ENCODE measurements around the gene EP400.

Gene EP400, protein sequence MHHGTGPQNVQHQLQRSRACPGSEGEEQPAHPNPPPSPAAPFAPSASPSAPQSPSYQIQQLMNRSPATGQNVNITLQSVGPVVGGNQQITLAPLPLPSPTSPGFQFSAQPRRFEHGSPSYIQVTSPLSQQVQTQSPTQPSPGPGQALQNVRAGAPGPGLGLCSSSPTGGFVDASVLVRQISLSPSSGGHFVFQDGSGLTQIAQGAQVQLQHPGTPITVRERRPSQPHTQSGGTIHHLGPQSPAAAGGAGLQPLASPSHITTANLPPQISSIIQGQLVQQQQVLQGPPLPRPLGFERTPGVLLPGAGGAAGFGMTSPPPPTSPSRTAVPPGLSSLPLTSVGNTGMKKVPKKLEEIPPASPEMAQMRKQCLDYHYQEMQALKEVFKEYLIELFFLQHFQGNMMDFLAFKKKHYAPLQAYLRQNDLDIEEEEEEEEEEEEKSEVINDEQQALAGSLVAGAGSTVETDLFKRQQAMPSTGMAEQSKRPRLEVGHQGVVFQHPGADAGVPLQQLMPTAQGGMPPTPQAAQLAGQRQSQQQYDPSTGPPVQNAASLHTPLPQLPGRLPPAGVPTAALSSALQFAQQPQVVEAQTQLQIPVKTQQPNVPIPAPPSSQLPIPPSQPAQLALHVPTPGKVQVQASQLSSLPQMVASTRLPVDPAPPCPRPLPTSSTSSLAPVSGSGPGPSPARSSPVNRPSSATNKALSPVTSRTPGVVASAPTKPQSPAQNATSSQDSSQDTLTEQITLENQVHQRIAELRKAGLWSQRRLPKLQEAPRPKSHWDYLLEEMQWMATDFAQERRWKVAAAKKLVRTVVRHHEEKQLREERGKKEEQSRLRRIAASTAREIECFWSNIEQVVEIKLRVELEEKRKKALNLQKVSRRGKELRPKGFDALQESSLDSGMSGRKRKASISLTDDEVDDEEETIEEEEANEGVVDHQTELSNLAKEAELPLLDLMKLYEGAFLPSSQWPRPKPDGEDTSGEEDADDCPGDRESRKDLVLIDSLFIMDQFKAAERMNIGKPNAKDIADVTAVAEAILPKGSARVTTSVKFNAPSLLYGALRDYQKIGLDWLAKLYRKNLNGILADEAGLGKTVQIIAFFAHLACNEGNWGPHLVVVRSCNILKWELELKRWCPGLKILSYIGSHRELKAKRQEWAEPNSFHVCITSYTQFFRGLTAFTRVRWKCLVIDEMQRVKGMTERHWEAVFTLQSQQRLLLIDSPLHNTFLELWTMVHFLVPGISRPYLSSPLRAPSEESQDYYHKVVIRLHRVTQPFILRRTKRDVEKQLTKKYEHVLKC (N-terminal part only)

GRCh38 chr12:131949431-131950181, at the start of gene EP400:
EP400 (plus strand) TSS chr12:131949942; CDS start chr12:131960620, 10,678 bp downstream.
- DNase-seq = peak; percentile 63

GRCh38 chr12:131900397-131900796, 49.3 kb upstream of the EP400 start:
- DNase-seq = no peak

DNA sequence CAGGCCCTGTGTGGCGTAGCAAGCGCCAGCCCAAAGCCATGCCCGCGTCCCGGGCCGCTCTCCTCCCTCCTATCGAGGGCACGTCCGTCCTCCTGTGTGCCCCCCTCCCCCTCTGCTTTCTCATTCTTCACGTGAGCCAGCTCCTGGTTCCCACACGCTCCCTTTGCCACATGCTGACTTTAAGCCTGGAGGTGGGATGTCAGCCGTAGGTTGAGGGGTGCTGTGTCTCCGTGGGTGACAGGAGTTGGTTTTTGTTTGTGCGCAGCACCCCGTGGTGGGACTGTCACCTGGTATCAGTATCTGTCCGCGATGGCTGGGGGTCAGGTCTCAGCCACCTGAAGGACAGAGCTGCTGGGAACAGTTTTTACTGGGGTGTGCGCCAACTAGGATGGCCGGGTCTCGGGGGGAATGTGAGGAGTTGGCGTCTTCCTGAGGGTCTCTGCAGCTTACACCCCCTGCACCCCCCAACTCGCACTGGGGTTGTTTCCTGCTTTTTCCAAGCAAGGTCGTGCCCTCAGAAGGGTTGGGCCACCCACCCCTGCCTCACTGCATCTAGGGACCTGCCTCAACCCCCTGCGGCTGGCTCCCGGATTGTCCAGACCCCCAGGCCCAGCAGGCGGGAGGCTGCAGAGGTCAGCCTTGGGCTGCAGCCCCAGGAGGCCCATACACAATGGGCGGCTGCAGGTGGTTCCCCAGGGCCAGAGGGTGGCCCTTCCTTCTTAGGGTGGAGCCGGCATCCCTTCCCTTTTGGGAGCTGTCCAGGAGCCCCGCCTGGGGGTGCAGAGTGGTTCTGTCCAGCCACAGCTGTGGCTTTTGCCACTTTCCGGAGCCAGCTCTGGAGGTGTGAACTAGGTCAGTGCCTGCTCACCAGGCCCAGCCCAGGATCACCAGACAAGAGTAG, 48.1 kb upstream of the EP400 start:
- DNase-seq = no peak

DNA sequence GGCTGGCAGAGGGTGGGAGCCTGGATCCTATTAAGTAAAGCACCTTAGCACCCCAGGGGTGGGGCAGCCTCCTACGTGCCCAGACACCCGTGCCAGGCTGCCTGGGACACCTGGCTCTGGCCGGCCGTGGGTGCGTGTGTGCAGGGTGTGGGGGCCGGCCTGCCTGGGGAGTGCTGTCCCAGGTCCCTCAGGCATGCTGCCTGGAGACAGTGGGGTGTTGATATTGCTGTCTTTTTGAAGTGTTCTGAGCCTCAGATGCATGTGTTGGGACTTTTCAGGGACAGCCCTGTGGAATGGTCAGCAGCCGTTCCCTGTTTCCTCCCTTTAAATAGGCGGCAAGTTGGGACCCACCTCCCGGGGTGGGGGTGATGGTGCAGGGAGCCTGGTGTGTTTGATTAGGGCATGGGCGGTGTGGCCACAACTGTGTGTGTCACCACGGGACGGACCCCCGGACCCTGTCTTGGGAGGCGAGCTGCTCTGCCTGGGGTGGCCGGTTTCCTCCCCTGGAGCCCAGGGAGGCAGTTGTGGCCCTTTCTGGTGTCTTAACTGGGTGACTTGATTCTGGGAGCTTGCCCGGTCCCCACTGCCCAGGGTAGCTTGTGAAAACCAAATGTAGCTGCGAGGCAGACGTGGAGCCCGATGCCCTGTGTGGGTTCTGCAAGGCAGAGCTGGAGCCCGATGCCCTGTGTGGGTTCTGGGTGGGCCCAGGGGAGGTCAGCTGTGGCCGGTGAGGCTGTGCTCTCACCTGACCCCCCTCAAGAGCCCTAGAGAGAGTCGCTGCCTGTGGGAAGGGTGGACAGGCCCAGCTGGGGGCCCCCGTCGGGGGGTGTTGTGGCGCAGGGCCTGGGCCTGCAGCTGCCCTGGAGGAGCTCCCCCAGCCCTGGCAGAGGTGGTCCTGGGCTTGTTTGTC, 47.2 kb upstream of the EP400 start:
- DNase-seq = no peak

DNA sequence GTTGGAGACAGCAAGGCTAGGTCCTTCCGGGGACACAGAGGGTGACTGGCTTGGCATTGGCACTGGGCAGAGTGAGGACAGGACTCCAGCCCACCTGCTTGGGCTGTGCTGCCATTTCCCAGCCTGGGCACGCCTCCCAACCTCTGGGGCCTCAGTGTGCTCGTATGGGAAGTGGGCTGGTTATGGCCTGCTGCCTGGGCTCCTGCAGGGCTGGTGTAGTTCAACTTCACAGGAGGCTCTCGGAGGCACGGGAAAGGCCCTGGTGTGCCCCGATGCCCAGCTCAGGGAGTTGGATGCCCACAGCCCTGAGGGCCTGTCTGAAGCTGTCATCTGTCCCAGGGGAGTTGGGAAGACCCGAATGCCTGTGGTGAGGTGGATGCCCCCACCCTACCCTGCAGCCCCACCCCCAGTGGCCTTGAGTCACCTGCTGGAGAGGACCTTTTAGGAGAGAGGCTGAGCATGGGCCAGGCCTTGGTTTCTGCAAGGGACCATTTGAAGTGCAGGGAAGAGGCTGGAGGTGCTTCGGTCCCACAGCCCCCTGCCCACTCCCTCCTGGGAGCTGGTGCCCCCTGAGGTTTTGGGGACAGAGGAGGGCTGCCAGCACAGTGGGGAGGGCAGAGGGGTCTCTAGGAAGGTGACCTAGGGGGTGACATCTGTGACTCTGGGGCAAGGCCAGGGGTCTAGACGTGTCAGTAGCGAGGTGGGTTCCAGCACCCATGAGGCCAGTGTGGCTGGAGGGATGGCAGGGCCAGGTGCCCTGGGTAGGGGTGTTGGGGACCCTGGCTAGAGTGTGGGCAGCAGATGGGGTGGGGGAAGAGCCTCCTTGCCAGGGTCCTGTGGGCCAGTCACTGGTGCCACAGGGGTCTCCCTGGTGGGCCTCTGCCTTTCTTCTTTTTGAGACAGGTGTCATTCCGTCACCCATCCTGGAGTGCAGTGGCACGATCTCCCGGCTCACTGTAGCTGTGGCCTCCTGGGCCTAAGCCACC, 46.2 kb upstream of the EP400 start:
- no peak for DNase-seq

- no peak for DNase-seq
Observed at GRCh38 chr12:131904346-131904745, 45.4 kb upstream of the EP400 start.

DNA sequence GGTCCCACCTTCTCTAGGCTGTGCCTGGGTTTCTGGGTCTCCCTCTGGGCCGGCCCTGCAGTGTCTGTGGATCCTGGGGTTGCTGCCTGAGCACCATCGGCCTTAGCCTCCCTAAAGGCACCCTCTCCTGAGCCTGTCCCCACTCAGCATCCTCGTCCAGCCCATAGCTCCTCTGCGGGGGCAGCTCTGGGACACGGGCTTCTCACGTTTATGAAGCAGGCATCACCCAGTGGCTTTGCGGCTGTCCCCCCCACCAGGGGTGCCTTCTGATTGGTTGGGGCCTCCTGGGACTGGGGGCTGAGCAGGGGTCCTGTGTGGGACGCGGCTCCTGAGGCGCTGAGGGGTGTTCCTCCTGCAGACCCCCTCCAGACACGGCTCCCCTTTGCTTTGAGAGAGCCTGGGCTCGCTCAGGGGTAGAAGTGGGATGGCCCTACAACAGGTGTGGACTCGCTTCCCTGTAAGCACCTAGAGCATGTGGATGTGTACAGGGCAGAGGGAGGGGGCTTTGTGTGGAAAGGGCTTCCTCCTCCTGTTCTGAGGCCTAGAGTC, 44.6 kb upstream of the EP400 start:
- DNase-seq = no peak

DNA sequence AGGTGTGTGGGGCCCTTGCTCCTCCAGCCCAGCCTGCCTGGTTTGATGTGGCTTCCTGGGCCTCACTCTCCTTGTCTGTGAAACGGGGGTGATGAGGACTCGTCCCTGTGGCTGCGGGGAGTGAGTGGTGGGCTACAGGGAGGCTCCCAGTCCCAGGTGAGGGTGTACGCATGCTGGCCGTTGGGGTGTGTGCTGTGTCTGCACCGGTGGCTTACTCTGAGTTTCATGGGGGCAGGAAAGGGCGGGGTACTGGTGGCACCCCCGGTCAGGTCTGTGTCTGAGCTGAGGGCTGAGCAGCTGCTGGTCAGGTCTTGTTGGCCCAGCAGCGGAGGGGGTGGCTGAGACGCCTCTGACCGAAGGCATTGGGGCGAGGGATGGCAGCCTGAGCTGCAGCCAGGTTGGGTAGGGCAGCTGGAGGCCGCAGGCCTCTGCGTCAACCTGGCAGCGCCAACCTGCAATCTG, 44.1 kb upstream of the EP400 start:
- DNase-seq = no peak

- no peak for DNase-seq
Observed at GRCh38 chr12:131907379-131908091, 42.2 kb upstream of the EP400 start.

GRCh38 chr12:131908092-131909080, 41.4 kb upstream of the EP400 start:
- no peak for DNase-seq

- DNase-seq = no peak
Observed at GRCh38 chr12:131909081-131909751, 40.5 kb upstream of the EP400 start.

DNA sequence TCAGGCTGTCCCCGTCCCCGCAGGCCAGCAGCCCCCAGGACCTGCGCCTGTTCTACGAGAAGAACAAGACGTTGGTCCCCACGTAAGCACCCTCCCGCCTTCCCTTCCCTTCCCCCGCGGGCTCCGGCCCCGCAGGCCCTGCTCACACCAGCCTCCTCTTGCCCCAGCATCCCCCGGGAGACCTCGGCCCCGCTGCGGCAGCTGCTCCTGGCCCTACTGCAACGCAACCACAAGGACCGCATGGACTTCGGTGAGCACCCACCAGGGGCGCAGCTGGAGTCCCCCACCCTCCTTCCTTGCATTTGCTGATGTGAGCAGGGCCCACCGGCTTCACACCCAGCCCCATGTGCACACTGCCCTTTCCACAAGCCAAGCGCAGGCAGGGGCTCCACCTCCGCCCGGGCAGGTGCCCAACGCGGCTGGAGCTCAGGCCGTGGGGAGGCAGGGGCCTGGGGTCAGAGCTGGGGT, 40.0 kb upstream of the EP400 start:
- DNase-seq = no peak

DNA sequence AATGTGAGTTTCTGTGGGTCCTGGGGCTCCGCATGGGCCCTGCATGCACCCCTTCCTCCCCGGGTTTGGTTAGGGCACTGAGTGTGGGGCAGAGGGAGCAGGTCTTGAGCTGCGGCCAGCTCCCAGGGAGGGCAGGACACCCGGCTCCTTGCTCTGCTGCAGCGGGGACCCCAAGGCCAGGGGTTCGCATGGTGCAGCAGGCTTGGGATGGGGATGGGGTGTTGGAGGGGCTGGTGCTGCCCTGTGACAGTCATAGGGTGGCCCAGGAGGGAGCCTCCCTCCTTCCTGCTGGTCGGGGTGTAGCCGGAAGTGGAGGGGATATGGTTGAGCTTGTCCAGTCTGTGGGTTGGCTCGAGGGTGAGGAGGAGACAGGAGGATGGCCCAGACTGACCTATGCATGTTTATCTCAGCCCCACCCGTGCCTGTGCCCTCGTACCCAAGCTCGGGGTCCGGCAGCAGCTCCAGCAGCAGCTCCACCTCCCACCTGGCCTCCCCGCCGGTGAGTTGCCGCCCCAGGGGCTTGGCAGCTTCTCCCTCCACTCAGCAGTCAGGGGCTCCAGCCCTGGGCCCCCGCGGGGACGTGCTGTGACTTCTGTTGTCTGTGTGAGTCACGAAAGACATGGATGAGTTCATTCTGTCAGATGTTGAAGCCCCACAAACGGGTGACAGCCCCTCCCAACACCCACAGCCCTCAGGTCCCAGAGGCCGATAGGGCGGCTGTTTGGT, 39.3 kb upstream of the EP400 start:
- DNase-seq = no peak

DNA sequence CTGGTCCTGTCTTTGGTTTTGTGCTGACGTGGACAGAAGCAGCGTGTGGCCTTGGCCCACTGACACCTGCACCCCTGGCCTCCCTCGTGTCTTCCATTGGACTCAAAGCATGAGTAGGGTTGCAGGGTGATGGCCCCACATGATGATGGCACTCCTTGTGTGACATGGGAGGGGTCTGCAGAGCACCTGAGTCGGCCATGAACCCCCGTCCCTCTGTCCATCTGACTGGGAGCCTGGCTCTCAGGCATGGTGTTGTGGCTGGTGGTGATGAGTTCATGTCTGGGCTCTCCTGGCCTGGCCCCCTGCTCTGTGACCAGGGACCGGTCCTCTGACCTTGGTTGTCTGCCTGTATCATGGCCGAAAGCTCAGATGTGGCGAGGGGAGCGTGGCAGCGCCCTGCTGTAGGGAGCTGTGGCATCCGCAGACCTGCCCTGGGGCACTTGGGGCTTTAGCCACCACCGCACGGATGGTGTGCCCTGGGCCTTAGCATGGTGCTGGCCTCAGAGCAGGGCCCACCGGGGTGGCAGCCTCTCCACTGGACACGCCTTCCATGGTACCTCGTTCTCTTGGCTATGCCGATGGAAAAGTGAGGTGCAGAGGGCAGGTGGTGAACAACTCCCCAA, 38.6 kb upstream of the EP400 start:
- DNase-seq = no peak
